Measurements from ENCODE around the gene SUGT1. TPM values are rescaled to one million over a fixed set of nuclear protein-coding genes. Genes with fewer than 3 reads are reported as not detected.

Gene SUGT1
- polyA plus RNA-seq, 2 of the 4 experiments (the other 2 are of a cell fraction): 56.4 to 61.4 TPM

DNA sequence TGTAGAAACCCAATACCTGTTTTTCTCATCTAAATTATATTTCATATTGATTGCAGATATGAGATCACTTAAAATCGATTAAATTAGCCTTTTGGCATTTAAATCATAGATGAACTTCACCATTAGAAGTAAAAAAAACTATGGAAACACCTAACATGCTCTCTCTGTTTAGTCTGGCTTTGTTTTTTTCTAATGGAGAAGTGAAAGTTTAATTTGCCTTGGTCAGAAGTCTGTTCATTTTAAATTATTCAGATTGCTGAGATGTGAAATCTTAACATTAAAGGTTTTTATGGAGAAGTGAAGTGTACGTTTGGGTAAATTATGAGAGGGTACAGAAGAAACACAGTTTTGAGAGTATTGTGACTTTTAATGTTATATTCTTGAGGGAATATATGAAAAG is 6.7 kb downstream of the SUGT1 start:
- ATAC-seq: no peak
- ChIA-PET CTCF (no interaction called here), POLR2A (no interaction called here)
- FAIRE-seq: no peak
- TF ChIP-seq FOSB (CRISPR knock-in tag; IDR thresholded peaks at IDR 0.05) (no peak), EHF (CRISPR knock-in tag; IDR thresholded peaks at IDR 0.05) (no peak), FOSL2 (IDR thresholded peaks at IDR 0.05) (no peak), FOSL2 (CRISPR knock-in tag; IDR thresholded peaks at IDR 0.05) (no peak), SREBF2 (IDR thresholded peaks at IDR 0.05) (no peak), TFCP2L1 (CRISPR knock-in tag; IDR thresholded peaks at IDR 0.05) (no peak), POLR2A (IDR thresholded peaks at IDR 0.05; ENCODE audit: low read length) (no peak)
- TF ChIP-seq, protein P1, sequence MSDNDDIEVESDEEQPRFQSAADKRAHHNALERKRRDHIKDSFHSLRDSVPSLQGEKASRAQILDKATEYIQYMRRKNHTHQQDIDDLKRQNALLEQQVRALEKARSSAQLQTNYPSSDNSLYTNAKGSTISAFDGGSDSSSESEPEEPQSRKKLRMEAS (IDR thresholded peaks at IDR 0.05): no peak
- Histone ChIP-seq H3K4me2 (no peak overlapping the region), H3K9me3 (no peaks in the 10 kb centered on the region), H3K4me1 (no peaks in the 10 kb centered on the region), H3K4me3 (no peak overlapping the region), H3K27ac (no peak overlapping the region)
- DNase-seq (ENCODE audit: low read depth in 1 of 2, low spot score in 1 of 2): no peak
- 53% methylated on average over 2 of the region's 2 CpGs for WGBS (ENCODE audit: missing lambda C conversion rate)

GRCh38 chr13:52664272-52664671 is 11.6 kb downstream of the SUGT1 start:
- no peak for DNase-seq (ENCODE audit: low read depth in 1 of 2, low spot score in 1 of 2)
- Histone ChIP-seq H3K27ac (no peak overlapping the region), H3K4me1 (no peaks in the 10 kb centered on the region), H3K4me3 (no peak overlapping the region), H3K4me2 (no peak overlapping the region), H3K9me3 (no peaks in the 10 kb centered on the region)
- POLR2A ChIA-PET: no interaction called here
- FAIRE-seq: no peak
- CTCF ChIA-PET: interaction anchor here (1.2 to 2.6 kb wide), 6 partner anchors 11 to 304 kb away, joined by 3 to 20 read pairs (median 12); partner anchors contain the start of gene SUGT1
- ATAC-seq: no peak
- TF ChIP-seq, protein P2, sequence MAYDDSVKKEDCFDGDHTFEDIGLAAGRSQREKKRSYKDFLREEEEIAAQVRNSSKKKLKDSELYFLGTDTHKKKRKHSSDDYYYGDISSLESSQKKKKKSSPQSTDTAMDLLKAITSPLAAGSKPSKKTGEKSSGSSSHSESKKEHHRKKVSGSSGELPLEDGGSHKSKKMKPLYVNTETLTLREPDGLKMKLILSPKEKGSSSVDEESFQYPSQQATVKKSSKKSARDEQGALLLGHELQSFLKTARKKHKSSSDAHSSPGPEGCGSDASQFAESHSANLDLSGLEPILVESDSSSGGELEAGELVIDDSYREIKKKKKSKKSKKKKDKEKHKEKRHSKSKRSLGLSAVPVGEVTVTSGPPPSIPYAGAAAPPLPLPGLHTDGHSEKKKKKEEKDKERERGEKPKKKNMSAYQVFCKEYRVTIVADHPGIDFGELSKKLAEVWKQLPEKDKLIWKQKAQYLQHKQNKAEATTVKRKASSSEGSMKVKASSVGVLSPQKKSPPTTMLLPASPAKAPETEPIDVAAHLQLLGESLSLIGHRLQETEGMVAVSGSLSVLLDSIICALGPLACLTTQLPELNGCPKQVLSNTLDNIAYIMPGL (CRISPR knock-in tag; IDR thresholded peaks at IDR 0.05; ENCODE audit: borderline replicate concordance): no peak
- TF ChIP-seq RFX5 (IDR thresholded peaks at IDR 0.05) (no peak), MAFK (IDR thresholded peaks at IDR 0.05; ENCODE audit: partially characterized antibody) (peak; percentile 60)
- 92% methylated on average over 4 of the region's 4 CpGs for WGBS (ENCODE audit: missing lambda C conversion rate)

GRCh38 chr13:52665325-52665724 is 12.7 kb downstream of the SUGT1 start:
- Histone ChIP-seq H3K27ac (no peak overlapping the region), H3K4me1 (no peaks in the 10 kb centered on the region), H3K4me2 (no peak overlapping the region), H3K4me3 (no peak overlapping the region), H3K9me3 (no peaks in the 10 kb centered on the region)
- DNase-seq (ENCODE audit: low read depth in 1 of 2, low spot score in 1 of 2) (peak; percentile 7 to 10), ATAC-seq (no peak), FAIRE-seq (no peak)
- CTCF ChIA-PET: interaction anchor here (0.6 to 2.6 kb wide), 10 partner anchors 9 to 303 kb away, joined by 3 to 20 read pairs (median 4); partner anchors contain the start of gene SUGT1
- TF ChIP-seq HDAC2 (IDR thresholded peaks at IDR 0.05): no peak
- no peak for TF ChIP-seq ZSCAN20 (CRISPR knock-in tag; IDR thresholded peaks at IDR 0.05)
- no peak for TF ChIP-seq JUNB (IDR thresholded peaks at IDR 0.05)
- no peak for TF ChIP-seq CBX8 (IDR thresholded peaks at IDR 0.05)
- TF ChIP-seq, protein P3, sequence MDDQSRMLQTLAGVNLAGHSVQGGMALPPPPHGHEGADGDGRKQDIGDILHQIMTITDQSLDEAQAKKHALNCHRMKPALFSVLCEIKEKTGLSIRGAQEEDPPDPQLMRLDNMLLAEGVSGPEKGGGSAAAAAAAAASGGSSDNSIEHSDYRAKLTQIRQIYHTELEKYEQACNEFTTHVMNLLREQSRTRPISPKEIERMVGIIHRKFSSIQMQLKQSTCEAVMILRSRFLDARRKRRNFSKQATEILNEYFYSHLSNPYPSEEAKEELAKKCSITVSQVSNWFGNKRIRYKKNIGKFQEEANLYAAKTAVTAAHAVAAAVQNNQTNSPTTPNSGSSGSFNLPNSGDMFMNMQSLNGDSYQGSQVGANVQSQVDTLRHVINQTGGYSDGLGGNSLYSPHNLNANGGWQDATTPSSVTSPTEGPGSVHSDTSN (IDR thresholded peaks at IDR 0.05): no peak
- no peak for TF ChIP-seq ELK1 (IDR thresholded peaks at IDR 0.05; ENCODE audit: low read depth, low read length)
- peak; percentile 14 to 17; a peak in 1 of 5 replicates for TF ChIP-seq RAD21 (conservative IDR thresholded peaks at IDR 0.05 in 1 of 2, IDR thresholded peaks at IDR 0.05 in 1 of 2)
- TF ChIP-seq MAFK (IDR thresholded peaks at IDR 0.05; ENCODE audit: partially characterized antibody): no peak
- TF ChIP-seq RFX5 (IDR thresholded peaks at IDR 0.05): no peak
- no peak for TF ChIP-seq RNF2 (IDR thresholded peaks at IDR 0.05; ENCODE audit: borderline replicate concordance, low read depth)
- TF ChIP-seq, protein P4, sequence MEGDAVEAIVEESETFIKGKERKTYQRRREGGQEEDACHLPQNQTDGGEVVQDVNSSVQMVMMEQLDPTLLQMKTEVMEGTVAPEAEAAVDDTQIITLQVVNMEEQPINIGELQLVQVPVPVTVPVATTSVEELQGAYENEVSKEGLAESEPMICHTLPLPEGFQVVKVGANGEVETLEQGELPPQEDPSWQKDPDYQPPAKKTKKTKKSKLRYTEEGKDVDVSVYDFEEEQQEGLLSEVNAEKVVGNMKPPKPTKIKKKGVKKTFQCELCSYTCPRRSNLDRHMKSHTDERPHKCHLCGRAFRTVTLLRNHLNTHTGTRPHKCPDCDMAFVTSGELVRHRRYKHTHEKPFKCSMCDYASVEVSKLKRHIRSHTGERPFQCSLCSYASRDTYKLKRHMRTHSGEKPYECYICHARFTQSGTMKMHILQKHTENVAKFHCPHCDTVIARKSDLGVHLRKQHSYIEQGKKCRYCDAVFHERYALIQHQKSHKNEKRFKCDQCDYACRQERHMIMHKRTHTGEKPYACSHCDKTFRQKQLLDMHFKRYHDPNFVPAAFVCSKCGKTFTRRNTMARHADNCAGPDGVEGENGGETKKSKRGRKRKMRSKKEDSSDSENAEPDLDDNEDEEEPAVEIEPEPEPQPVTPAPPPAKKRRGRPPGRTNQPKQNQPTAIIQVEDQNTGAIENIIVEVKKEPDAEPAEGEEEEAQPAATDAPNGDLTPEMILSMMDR (IDR thresholded peaks at IDR 0.05): peak; percentile 39; the same call in 2 of the 3 replicates
- POLR2A ChIA-PET: interaction anchor here (1.0 kb wide), 1 partner anchor 13 kb away, joined by 3 read pairs; the partner anchor contains the start of gene SUGT1

Measured in A549 (cell line).